Measurements from ENCODE around the gene GTSE1.
"Not testable (repeated sequence)": the region's sequence is repeated elsewhere in the genome, so short reads cannot be mapped to it uniquely, and the experiment has no call there.

GTSE1 gene

DNA sequence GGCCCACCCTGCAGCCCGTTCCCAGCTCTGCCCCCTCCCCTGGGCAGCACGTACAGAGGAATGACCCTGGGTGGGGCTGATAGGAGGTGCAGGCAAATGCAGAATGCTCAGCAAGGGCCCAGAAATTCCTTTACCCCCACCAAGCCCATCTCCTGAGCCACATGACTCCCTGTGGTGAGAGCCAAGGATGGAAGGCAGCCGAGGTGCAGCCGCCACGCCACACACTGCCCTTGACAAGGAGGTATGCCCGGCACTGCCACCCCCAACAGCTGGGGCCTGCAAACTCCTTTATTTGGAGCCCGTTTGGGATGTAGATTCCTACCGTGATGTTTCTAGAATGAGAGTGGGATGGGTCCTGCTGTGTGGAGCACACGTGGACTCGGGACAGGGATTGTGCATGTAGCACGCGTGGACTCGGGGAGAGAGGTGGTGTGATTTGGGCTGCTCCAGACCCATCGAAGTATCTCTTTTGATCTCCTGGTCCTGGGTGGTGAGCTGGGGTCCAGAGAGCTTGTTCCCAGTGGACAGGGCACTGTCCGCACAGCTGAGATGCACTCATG, 12.9 kb downstream of the GTSE1 start:
- no peak for DNase-seq (ENCODE audit: low read depth)
- H3K4me3 ChIP-seq (ENCODE audit: low read depth, low read length) = no peak overlapping the region
- TF ChIP-seq, protein P1, sequence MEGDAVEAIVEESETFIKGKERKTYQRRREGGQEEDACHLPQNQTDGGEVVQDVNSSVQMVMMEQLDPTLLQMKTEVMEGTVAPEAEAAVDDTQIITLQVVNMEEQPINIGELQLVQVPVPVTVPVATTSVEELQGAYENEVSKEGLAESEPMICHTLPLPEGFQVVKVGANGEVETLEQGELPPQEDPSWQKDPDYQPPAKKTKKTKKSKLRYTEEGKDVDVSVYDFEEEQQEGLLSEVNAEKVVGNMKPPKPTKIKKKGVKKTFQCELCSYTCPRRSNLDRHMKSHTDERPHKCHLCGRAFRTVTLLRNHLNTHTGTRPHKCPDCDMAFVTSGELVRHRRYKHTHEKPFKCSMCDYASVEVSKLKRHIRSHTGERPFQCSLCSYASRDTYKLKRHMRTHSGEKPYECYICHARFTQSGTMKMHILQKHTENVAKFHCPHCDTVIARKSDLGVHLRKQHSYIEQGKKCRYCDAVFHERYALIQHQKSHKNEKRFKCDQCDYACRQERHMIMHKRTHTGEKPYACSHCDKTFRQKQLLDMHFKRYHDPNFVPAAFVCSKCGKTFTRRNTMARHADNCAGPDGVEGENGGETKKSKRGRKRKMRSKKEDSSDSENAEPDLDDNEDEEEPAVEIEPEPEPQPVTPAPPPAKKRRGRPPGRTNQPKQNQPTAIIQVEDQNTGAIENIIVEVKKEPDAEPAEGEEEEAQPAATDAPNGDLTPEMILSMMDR (IDR thresholded peaks at IDR 0.05; ENCODE audit: insufficient read depth, low read depth, low read length, missing control alignments) = no peak

DNA sequence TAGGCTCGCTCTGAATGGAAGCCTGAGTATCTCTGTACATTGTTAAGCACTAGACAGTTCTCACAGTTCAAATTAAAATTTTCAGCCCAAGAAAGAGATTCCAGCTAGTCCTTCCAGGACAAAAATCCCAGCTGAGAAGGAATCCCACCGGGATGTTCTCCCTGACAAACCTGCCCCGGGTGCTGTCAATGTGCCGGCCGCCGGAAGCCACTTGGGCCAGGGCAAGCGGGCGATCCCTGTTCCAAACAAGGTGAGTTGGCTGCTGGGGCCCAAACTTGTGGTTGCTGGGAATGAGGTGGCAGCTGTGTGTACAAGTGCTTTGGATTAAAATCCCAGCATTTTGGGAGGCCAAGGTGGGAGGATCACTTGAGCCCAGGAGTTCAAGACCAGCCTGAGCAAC, 15.4 kb downstream of the GTSE1 start:
- no peak for DNase-seq (ENCODE audit: low read depth)
- TF ChIP-seq, protein P1 (IDR thresholded peaks at IDR 0.05; ENCODE audit: insufficient read depth, low read depth, low read length, missing control alignments) = no peak
- no peak overlapping the region for H3K4me3 ChIP-seq (ENCODE audit: low read depth, low read length)

GRCh38 chr22:46312848-46313247, 16.2 kb downstream of the GTSE1 start:
- DNase-seq (ENCODE audit: low read depth); H3K4me3 ChIP-seq (ENCODE audit: low read depth, low read length): not testable (repeated sequence)

DNA sequence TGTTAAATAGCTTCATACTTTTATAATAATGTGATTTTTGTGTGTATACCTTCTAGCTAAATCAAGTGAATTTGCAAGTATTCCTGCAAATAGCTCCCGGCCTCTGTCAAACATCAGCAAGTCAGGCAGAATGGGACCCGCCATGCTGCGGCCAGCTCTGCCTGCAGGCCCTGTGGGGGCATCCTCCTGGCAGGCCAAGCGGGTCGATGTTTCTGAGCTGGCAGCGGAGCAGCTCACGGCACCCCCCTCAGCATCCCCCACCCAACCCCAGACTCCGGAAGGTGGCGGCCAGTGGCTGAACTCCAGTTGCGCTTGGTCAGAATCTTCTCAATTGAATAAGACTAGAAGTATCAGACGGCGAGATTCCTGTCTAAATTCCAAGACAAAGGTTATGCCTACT, 19.3 kb downstream of the GTSE1 start:
- DNase-seq (ENCODE audit: low read depth) = no peak
- TF ChIP-seq, protein P1 (IDR thresholded peaks at IDR 0.05; ENCODE audit: insufficient read depth, low read depth, low read length, missing control alignments) = no peak
- no peak overlapping the region for H3K4me3 ChIP-seq (ENCODE audit: low read depth, low read length)

- H3K4me3 ChIP-seq (ENCODE audit: low read depth, low read length) = no peak overlapping the region
- TF ChIP-seq, protein P1 (IDR thresholded peaks at IDR 0.05; ENCODE audit: insufficient read depth, low read depth, low read length, missing control alignments) = no peak
- no peak for DNase-seq (ENCODE audit: low read depth)
Measured at GRCh38 chr22:46317646-46318045, 21.0 kb downstream of the GTSE1 start.

DNA sequence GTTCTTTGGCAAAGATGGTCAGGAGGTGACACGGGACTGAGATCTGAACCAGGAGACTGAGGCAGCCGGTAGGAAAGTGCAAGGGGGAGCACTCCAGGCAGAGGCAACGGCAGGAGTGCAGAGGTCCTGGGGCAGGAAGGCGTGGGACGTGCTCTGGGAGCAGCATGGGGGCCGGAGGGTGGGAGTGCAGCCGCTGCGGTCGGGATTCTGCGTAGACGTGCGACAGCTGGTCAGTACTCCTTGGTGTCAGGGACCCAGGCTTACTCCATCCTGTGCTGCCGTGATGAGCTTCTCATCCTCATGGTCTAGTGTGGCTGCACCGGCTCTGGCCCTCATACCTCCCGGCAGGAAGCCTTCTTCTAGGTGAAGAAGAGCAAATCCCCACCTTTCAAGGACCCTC, 21.9 kb downstream of the GTSE1 start:
- DNase-seq (ENCODE audit: low read depth) = no peak
- TF ChIP-seq, protein P1 (IDR thresholded peaks at IDR 0.05; ENCODE audit: insufficient read depth, low read depth, low read length, missing control alignments) = no peak
- H3K4me3 ChIP-seq (ENCODE audit: low read depth, low read length) = no peak overlapping the region

GRCh38 chr22:46319319-46319718, 22.6 kb downstream of the GTSE1 start:
- TF ChIP-seq, protein P1 (IDR thresholded peaks at IDR 0.05; ENCODE audit: insufficient read depth, low read depth, low read length, missing control alignments) = no peak
- no peak overlapping the region for H3K4me3 ChIP-seq (ENCODE audit: low read depth, low read length)
- no peak for DNase-seq (ENCODE audit: low read depth)
